Hepatocyte (in vitro differentiated cells): Measurements from ENCODE around the gene HTT.
"Not testable (repeated sequence)": the region's sequence is repeated elsewhere in the genome, so short reads cannot be mapped to it uniquely, and the experiment has no call there.

Source experiments
- EZH2phosphoT487 ChIP-seq: fragments of 200-600 bp; sonication (generic); IDR thresholded peaks from one replicate; pipeline ENCODE4 v1.6.1; 2018; ENCODE audit warnings: antibody characterized with exemption, mild to moderate bottlenecking, low read depth, moderate library complexity; ENCODE audit not compliant: unreplicated experiment, severe bottlenecking
- TF ChIP-seq, protein P1 (sequence below): fragments of 200-600 bp; sonication (generic); IDR thresholded peaks from 2 replicates; pipeline ENCODE4 v1.5.1; 2016; ENCODE audit warnings: antibody characterized with exemption, mild to moderate bottlenecking; ENCODE audit not compliant: poor library complexity

DNA sequence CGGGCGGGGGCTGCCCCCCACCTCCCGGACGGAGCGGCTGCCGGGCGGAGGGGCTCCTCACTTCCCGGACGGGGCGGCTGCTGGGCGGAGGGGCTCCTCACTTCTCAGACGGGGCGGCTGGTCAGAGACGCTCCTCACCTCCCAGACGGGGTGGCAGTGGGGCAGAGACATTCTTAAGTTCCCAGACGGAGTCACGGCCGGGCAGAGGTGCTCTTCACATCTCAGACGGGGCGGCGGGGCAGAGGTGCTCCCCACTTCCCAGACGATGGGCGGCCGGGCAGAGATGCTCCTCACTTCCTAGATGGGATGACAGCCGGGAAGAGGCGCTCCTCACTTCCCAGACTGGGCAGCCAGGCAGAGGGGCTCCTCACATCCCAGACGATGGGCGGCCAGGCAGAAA, 20.2 kb downstream of the HTT start:
- TF ChIP-seq, protein P1, sequence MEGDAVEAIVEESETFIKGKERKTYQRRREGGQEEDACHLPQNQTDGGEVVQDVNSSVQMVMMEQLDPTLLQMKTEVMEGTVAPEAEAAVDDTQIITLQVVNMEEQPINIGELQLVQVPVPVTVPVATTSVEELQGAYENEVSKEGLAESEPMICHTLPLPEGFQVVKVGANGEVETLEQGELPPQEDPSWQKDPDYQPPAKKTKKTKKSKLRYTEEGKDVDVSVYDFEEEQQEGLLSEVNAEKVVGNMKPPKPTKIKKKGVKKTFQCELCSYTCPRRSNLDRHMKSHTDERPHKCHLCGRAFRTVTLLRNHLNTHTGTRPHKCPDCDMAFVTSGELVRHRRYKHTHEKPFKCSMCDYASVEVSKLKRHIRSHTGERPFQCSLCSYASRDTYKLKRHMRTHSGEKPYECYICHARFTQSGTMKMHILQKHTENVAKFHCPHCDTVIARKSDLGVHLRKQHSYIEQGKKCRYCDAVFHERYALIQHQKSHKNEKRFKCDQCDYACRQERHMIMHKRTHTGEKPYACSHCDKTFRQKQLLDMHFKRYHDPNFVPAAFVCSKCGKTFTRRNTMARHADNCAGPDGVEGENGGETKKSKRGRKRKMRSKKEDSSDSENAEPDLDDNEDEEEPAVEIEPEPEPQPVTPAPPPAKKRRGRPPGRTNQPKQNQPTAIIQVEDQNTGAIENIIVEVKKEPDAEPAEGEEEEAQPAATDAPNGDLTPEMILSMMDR: not testable (repeated sequence)
- TF ChIP-seq EZH2phosphoT487: not testable (repeated sequence)
